Measurements from ENCODE around the gene PCCA.
"Not testable (repeated sequence)": the region's sequence is repeated elsewhere in the genome, so short reads cannot be mapped to it uniquely, and the experiment has no call there.

Gene PCCA

GRCh38 chr13:100315522-100315921 lies 226.6 kb downstream of the PCCA start:
- no peak for DNase-seq

- DNase-seq, result not testable (repeated sequence)
Measured at GRCh38 chr13:100318473-100318872, 229.6 kb downstream of the PCCA start.

DNA sequence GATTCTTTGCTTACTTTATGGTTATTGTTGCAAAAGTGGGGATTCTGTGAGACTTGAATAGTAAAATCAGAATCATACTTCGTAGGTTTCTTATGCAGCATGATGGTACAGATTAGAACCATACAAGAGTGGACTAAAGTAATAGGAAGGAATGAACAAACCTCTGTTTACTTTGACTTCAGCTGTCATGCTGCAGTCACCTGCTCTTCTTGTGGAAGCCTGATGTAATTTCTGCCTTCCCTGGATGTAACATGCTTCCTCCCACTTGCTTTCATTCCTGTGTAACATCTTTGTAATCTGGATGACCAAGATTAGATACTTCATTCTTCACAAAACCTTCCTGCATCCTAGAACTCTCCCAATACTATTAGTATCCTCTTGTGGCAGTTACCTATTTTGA lies 235.0 kb downstream of the PCCA start:
- DNase-seq, result no peak

GRCh38 chr13:100330662-100331061 lies 241.8 kb downstream of the PCCA start:
- DNase-seq, result no peak

DNA sequence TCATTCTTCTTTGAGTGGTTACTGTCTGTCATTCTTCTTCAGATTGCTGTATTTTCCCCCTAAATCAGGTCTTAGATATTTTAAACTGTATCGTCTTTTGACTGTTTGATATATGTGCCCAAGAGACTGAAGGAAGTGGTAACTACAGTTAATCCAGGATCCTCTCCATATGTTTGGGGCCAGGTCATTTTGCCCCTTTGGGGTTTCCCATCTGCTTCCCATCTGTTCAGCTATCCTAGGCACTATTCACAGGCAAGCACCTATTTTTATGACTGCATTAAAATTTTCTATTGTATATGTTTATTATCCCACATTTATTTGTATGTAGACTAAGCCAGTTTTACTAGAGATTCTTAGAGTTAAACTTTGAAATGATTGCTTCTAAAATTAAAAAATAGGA lies 244.2 kb downstream of the PCCA start:
- DNase-seq, result no peak

DNA sequence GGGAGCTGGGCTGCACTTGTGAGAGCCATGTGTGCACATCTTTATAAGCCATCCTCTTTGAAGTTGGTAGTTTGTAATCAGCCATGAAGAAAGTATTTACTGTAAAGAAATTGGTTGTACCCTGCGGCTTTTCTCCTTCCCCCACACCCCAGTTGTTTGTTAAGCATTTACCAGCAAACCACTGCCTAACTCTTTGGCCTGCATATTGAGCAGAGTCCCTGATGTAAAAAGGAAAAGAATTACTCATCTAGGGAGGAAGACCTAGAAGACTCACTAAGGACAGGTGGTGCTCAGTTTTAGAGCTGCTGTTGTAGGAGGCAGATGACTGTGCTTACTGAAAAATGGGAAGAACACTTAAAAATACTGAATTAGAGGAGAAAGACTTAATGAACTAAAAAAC lies 245.3 kb downstream of the PCCA start:
- no peak for DNase-seq

DNA sequence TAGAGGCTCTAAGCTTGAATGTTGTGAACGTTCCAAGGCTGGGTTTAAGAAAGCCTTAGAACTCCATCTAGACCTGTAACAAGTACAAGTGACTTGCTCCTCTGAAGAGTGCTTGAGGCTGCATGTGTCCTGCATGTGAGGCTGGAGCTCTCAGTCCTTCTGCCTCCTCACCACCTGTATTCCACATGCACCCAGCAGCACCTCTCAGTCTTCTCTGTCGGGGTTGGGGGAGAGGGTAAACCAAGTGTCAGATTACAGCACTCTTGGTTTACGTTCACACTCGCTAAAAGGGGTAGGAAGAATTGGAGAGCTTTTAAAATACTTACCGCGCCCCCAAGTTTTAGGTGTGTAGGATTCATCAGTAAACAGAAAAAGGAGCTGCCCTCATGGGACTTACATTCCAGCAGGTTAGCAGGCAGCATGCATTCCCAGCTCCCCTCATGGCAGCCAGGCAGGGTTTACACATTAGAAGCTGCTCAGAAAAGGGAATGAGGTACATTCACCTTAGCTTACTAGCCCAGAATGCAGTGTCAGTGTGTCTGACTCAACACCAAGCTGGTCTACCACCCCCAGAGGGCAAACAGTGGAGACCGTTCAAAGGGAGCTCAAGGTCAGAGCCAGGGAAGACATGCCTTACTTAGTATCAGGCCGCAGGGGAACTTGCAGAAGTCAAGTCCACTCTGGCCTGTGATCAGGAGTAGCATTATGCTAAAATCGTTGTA lies 248.1 kb downstream of the PCCA start:
- no peak for DNase-seq

DNA sequence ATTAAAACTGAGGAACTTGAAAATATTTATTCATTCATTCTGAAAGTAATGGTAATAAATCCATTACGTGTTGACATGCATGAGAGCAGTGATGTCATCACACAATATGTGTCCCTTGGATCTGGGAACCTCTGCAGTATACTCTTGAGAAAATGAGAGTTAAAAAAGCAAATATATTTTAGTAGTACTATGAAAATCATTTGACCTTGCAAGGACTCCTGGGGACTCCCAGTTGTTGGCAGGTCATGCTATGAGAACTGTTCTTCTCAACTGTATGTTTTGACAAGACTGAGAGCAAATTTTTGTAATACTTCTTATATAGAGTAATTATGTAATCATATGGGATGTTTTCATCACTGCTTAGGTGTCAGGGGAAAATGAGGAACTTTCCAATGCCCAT lies 249.4 kb downstream of the PCCA start:
- no peak for DNase-seq

GRCh38 chr13:100339411-100339940 lies 250.6 kb downstream of the PCCA start:
- DNase-seq, result no peak

DNA sequence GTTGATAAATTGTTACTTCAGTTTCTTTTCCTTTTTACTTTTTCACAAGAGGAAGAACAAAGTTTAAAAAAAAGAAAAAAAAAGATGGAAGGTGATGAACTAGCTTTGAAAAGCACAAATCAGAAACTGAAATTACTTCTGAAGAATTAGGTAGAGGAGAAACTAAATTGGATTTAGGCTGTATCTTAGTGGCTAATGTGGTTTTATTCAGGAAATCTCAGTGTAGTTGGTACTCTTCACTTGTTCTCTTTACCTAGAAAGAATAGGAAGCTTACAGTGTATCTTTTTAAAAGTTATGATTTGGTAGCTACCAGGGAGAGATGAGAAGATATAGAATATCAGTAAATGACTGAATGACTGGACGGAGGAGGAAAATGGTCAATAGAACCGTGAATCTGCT lies 252.0 kb downstream of the PCCA start:
- no peak for DNase-seq

- DNase-seq, result no peak
Measured at GRCh38 chr13:100341327-100341726, 252.4 kb downstream of the PCCA start.

DNA sequence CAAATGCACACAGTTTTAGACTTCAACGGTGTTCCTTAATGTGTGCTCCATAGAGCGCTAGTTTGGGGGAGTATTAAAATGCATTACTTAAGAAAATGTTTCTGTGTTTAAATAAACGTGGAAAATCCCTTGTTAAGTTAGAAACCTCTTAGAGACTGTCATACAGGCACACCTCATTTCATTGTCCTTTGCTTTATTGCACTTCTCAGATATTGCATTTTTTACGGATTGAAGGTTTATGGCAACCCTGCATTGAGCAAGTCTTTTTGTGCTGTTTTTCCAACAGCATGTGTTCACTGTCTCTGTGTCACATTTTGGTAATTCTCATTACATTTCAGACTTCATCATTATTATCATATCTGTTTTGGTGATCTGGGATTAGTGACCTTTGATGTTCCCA lies 255.7 kb downstream of the PCCA start:
- no peak for DNase-seq

DNA sequence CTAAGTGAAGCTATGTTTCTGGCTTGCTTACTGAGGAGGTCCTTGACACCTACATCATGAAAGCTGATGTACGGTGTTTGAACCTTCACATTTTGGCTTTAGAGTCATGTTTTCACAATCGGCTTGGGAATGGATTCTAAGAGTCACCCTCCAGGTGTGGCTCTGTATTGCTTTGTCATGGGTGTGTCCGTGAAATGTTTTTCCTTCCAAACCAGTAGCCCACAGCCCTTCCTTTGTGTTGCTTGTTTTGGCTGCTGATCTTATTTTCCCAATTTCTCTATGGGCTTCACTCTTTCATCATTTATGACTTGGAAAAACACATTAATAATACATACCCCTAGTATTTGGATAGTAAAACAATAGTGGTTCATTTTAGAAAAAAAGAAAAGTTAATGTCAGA lies 259.1 kb downstream of the PCCA start:
- no peak for DNase-seq

DNA sequence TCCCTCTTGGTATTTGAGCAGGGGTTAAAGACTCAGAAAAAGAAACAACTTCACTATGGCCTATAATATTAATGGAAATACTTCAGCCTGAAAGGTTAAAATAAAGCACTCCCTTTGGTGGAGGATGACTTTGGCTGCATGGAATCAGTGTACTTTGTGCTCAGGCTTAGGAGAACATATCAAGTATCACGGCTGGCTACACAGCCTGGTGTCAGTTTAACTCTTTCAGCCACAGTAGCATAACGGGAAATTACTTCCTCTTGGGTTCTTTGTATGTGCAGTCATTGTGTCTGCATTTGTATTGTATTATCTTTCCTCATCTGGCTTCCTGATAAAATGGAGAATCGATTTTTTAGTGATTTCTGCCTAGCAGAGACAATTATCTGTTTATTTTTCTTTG lies 260.7 kb downstream of the PCCA start:
- no peak for DNase-seq

- DNase-seq, result no peak
Measured at GRCh38 chr13:100350601-100351000, 261.7 kb downstream of the PCCA start.

DNA sequence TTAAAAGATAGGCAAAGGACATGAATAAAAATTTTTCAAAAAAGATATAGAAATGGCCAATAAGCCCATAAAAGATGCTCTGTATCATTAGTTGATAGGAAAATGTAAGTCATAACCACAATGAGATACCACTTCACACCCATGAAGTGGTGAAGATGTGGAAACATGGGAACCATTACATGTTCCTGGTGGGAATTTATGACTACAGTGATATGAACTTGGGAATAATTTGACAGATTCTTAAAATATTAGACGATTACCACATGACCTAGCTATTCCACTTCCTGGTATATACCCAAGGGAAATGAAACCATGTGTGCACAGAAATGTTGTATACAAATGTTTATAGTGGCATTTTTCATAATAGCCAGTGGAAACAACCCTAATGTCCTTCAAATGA lies 267.5 kb downstream of the PCCA start:
- DNase-seq, result no peak

DNA sequence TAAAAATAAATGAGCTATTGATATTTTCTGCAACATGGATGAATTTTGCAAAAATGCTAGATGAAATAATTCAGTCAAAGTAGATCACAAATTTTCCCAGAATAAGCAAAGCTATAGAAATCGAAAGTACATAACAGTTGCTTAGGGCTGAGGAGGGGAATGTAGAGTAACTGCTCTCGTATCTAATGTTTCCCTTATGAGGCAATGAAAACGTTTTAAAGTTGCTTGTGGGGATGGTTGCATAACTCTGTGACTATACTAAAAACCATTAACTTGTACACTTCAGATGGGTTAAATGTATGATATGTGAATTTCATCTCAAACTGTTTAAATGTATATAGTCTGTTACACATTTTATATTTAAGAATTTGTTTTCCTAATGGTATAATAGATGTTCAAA lies 268.0 kb downstream of the PCCA start:
- no peak for DNase-seq

DNA sequence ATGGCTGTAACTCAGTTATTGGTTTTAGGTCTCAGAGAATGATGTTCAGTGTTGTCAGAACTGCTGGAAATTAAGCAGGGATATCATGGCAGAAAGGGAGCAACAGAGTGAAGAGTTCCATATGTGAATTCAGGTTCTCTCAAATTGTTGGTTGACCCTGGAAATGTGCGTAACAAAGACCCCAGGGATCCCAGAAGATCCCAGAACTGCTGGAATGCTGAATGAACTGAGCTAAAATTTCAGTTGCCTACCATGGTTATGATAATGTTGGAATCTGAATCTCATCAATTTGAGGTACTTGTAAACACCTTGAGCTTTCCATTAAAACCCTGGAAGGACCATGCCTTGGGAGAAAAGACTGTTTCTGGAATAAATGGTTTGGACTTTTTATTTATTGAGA lies 268.9 kb downstream of the PCCA start:
- no peak for DNase-seq

GRCh38 chr13:100361504-100361903 lies 272.6 kb downstream of the PCCA start:
- no peak for DNase-seq

GRCh38 chr13:100362371-100362770 lies 273.5 kb downstream of the PCCA start:
- DNase-seq, result no peak

GRCh38 chr13:100362781-100363180 lies 273.9 kb downstream of the PCCA start:
- no peak for DNase-seq

DNA sequence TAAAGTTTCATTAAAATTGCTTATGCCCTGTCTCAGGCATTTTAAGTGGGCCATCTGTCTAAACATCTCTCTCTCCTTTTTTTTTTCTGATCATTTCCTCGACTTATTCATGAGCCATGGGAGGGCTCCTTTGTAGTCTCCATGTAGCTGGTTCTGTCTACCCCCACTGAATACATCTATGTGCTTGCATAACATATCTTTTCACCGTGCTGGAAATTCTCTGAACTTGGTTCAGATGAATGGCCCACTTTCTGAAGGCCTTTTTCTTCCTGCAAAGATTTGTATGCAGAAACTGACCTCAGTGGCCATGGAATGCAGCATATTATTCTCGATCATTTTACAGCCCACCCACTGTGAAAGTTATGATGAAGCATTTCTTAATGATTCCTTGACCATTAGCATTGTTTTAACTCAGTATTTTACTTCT lies 274.4 kb downstream of the PCCA start:
- DNase-seq, result no peak

DNA sequence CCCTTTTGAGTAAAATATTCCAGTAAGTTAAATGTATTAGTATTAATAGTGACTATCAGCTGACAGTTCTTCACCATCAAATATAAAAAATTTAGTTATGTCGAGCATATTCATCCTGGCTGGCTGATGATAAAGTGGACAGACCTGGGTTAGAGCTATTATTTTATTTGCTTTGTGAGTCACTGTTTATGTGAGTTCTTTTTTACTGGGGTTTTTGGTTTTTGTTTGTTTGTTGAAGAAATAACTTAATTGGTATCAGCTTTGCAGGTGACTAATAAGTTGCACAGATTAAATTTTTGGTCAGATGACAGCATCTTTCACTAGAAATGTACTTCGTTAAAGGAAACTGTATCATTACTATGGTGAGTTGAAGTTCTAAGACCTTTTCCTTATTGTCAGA lies 275.0 kb downstream of the PCCA start:
- no peak for DNase-seq

DNA sequence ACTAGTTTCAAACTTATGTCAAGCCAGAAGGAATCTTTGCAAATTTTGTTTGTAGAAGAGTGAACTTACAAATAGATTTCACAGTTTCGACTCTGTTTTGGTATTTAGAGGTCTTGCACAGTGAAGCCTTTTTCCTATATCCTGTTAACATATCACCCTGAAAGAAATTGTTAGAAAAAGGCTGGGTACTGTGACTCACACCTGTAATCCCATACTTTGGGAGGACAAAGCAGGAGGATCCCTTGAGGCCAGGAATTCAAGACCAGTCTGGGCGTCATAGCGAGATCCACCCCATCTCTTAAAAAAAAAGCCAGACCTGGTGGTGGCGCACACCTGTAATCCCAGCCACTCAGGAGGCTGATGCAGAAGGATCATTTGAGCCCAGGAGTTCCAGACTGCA lies 275.7 kb downstream of the PCCA start:
- DNase-seq, result no peak

GRCh38 chr13:100365680-100366079 lies 276.8 kb downstream of the PCCA start:
- DNase-seq, result no peak

All from NCI-H1105 treated with DMSO at 0.1 percent for 48 hours (cell line).